Measurements from ENCODE around the gene SRRD.
A peak's percentile ranks its signal among the peaks of the same experiment; 100 is the strongest.

SRRD gene

DNA sequence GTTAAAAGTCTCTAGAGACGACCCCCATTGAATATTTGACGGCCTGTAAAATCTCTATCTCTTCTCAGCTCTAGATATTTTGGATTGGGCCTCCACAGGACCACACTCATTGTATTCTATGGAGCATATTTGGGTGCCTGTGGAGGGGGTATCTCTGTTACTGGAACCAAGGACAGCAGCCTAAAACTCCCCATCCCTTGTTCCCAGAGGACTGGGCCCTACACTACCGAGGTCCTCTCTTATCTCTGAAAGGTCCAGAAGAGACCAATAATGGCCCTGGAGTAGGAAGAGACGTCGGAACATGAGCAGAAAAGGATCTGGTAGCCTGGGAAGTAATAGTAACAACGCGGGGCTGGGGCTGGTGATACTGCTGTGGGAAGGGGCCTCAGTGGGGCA is 636 bp upstream of the SRRD start:
- Mint-ChIP-seq H3K4me3 (peak overlapping the region; percentile 96), H3K27me3 (ENCODE audit: low read depth) (no peaks in the 10 kb centered on the region), H3K9me3 (no peaks in the 10 kb centered on the region), H3K4me1 (ENCODE audit: low read depth) (peaks cover 58% of the 10 kb centered on the region), H3K36me3 (ENCODE audit: low read depth) (peaks cover 6% of the 10 kb centered on the region), H3K27ac (peak overlapping the region; percentile 87)

DNA sequence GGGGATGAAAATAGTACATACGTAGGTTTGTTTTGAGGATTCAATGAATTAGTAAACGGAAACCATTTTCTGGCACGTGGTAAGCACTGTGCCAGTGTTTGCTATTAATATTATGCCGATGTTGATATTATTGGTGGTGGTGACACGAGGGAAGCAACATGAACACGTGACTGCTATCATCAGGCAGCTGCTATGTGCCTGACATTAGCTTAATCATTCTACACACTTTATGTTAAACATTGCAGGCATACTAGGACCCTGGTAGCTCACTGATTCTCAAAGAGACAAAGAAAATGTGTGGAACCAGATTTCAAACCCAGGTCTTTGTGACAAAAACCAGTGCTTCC is 656 bp downstream of the SRRD start:
- H3K36me3 Mint-ChIP-seq (ENCODE audit: low read depth): peaks cover 16% of the 10 kb centered on the region
- peak overlapping the region; percentile 87 for H3K27ac Mint-ChIP-seq
- H3K4me3 Mint-ChIP-seq: peak overlapping the region; percentile 96
- H3K4me1 Mint-ChIP-seq (ENCODE audit: low read depth): peaks cover 53% of the 10 kb centered on the region
- no peaks in the 10 kb centered on the region for H3K9me3 Mint-ChIP-seq
- no peaks in the 10 kb centered on the region for H3K27me3 Mint-ChIP-seq (ENCODE audit: low read depth)

DNA sequence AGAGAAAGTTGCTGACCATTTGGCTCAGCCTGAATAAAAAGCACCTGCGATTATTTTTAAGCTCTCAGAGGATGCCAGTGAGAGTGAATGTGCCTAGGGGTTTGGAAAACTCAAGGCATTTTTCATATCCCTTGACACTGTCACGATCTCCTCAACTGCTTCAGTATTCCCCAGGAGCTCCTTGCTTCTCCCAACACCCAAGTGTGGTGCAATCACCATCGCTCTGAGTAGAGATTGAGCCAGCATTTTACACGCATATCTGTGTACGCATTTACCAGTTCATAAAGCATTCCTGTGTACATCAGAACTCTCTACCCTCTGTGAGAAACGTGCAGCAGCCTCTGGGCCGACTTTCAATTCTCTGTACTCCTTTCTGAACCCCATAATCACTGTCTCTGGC is 1.3 kb downstream of the SRRD start:
- no peaks in the 10 kb centered on the region for H3K27me3 Mint-ChIP-seq (ENCODE audit: low read depth)
- H3K27ac Mint-ChIP-seq: peak overlapping the region; percentile 47
- no peaks in the 10 kb centered on the region for H3K9me3 Mint-ChIP-seq
- peaks cover 15% of the 10 kb centered on the region for H3K36me3 Mint-ChIP-seq (ENCODE audit: low read depth)
- H3K4me1 Mint-ChIP-seq (ENCODE audit: low read depth): peaks cover 48% of the 10 kb centered on the region
- H3K4me3 Mint-ChIP-seq: peak overlapping the region; percentile 96

DNA sequence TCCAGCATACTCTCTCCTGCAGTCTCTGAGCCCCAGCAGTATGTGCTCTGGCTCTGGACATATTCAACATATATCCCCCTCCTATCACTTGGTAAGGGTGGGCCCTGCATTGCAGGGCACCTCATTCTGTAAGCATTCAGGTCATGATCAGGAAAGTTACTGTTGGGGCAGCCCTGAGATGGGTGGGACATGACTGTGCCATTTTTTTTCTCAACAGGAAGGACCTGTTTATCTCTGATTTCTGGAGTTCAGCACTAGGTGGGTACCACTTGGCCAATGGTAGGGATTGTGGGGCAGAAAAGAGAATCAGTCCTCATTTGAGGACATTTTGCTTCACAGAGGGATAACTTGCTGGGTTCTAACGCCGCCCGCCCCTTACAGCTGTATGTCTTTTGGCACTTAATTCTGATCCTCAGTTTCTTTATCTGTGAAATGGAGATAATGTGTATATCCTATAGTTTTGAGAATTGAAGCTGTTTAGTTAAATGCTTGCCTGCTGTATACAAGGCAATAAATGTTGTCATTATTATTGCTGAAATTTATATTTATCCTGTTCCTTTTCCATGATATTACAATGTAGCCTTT is 2.2 kb downstream of the SRRD start:
- no peaks in the 10 kb centered on the region for H3K27me3 Mint-ChIP-seq (ENCODE audit: low read depth)
- peaks cover 40% of the 10 kb centered on the region for H3K4me1 Mint-ChIP-seq (ENCODE audit: low read depth)
- peak overlapping the region; percentile 47 for H3K27ac Mint-ChIP-seq
- peaks cover 19% of the 10 kb centered on the region for H3K36me3 Mint-ChIP-seq (ENCODE audit: low read depth)
- no peaks in the 10 kb centered on the region for H3K9me3 Mint-ChIP-seq
- H3K4me3 Mint-ChIP-seq: peak overlapping the region; percentile 54

DNA sequence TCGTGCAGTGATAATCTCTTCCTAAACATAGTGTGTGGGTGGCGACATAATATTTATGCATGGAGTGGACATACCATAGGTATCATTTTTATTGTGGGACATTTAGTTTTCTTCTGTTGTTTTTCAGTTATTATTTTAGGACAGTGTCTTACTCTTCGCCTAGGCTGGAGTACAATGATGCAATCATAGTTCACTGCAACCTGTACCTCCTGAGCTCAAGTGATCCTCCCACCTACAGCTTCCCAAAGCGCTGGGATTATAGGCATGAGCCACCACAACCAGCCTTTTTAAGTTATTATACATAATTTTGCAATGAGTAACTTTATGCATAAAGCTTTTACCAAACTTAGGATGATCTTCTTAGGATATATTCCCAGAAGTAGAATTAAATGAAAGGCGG is 2.7 kb downstream of the SRRD start:
- Mint-ChIP-seq H3K27ac (no peak overlapping the region), H3K4me3 (no peak overlapping the region), H3K4me1 (ENCODE audit: low read depth) (peaks cover 35% of the 10 kb centered on the region), H3K36me3 (ENCODE audit: low read depth) (peaks cover 24% of the 10 kb centered on the region), H3K9me3 (no peaks in the 10 kb centered on the region), H3K27me3 (ENCODE audit: low read depth) (no peaks in the 10 kb centered on the region)

DNA sequence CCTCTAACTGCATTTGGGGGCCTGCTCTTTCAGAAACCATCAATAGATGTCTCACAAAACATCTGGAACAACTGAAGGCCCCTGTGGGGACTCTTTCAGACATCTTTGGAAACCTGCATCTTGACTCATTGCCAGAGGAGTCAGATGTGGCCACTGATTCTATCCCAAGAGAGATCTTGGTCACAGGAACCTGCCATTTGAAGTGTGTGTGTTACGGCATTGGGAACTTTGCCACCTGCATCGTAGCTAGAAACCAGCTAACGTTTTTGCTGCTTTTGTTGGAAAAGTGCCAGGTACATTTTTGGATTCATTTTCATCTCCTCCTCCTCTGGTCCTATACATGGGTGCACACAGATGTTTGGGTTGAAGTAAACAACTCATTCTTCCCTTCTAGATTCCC is 4.3 kb downstream of the SRRD start:
- Mint-ChIP-seq H3K27ac (no peak overlapping the region), H3K27me3 (ENCODE audit: low read depth) (no peaks in the 10 kb centered on the region), H3K36me3 (ENCODE audit: low read depth) (peaks cover 32% of the 10 kb centered on the region), H3K4me1 (ENCODE audit: low read depth) (peaks cover 21% of the 10 kb centered on the region), H3K4me3 (no peak overlapping the region), H3K9me3 (no peaks in the 10 kb centered on the region)

DNA sequence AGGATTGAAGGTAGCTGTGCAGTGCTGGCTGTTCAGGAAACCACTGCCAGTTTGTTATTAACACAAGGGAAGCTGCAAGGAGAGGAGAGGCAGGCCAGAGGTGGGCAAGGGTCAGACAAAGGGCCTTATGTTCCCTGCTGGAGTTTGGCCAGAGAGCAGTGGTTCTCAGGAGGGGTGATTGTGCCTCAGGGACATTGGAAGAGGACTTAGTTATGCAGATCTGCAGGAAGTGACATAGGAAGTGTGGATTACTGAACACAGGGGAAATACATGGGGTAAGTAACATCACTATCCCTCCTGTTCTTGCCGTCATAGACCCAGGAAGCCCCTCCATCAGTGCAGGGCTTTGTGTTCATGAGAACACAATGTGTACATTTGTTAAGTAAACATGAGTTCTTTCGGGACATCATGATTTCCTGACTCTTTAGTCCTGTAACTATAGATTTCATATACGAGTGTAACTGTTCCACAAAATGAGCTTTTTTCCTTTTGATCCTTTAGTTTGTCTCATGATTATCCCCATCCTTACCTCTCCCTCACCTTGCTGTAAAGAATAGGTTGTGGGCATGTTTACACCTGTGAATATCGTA is 5.9 kb downstream of the SRRD start:
- Mint-ChIP-seq H3K36me3 (ENCODE audit: low read depth) (peaks cover 46% of the 10 kb centered on the region), H3K27me3 (ENCODE audit: low read depth) (no peaks in the 10 kb centered on the region), H3K4me3 (no peak overlapping the region), H3K4me1 (ENCODE audit: low read depth) (peaks cover 23% of the 10 kb centered on the region), H3K9me3 (no peaks in the 10 kb centered on the region), H3K27ac (no peak overlapping the region)

DNA sequence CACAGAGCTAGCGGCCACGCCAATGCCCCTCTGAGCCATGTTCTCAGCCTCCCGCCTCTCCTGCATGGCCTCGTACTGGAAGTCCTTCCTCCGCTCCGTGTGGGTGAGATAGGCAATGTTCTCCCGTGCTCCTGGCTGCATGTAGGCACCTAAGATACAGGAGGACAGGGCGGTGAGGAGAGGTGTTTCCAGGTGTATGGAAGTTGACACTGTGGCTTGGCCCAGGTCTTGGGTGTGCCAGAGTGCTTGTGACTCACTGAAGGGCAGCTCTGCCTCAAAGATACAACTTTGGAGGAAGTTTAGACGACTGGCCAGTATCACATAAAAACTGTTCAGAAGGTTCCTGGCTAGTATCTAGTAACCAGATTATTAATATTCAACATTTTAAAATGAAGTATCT is 8.5 kb downstream of the SRRD start:
- Mint-ChIP-seq H3K27ac (no peak overlapping the region), H3K9me3 (no peaks in the 10 kb centered on the region), H3K36me3 (ENCODE audit: low read depth) (peaks cover 58% of the 10 kb centered on the region), H3K4me1 (ENCODE audit: low read depth) (peaks cover 11% of the 10 kb centered on the region), H3K27me3 (ENCODE audit: low read depth) (no peaks in the 10 kb centered on the region), H3K4me3 (no peak overlapping the region)

DNA sequence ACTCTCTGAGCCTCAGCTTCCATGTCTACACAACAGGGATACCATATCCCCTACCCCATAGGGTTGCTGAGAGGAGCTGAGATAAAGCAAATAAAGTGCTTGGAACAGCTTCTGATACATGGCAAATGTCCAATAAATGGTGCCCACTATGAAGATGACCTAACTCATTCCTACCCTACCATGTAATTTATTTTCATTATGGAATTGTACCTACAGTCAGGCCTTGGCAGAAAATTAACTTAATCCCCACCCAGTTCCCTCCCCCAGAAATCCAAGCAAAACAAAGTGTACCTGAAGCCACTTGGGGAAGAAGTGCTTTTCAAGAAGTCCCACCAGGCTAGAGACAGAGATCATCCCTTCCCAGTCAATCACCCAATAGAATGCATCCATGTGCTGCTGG is 10.8 kb downstream of the SRRD start:
- Mint-ChIP-seq H3K36me3 (ENCODE audit: low read depth) (peaks cover 54% of the 10 kb centered on the region), H3K4me3 (no peak overlapping the region), H3K27ac (peak overlapping the region; percentile 20), H3K27me3 (ENCODE audit: low read depth) (no peaks in the 10 kb centered on the region), H3K4me1 (ENCODE audit: low read depth) (peaks cover 8% of the 10 kb centered on the region), H3K9me3 (no peaks in the 10 kb centered on the region)

DNA sequence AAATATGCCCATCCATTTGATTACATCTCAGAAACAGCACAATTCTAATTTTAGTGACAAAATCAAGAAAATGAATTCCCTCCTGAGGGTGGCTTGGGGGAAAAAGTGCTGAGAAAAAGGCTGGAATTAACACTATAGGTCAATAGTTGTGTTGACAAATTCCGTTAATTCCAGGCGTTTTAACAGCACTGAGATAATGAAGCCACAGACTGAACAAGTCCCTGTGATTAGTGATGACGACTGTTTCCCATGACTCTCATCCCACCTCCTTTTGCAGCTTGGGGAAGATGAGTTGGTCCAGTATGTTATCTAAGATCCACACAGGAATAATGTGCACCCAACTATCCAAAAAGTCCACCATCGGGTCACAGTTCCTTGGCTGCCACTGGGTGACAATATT is 12.8 kb downstream of the SRRD start:
- no peak overlapping the region for H3K27ac Mint-ChIP-seq
- no peak overlapping the region for H3K4me3 Mint-ChIP-seq
- peaks cover 11% of the 10 kb centered on the region for H3K4me1 Mint-ChIP-seq (ENCODE audit: low read depth)
- H3K27me3 Mint-ChIP-seq (ENCODE audit: low read depth): no peaks in the 10 kb centered on the region
- no peaks in the 10 kb centered on the region for H3K9me3 Mint-ChIP-seq
- peaks cover 57% of the 10 kb centered on the region for H3K36me3 Mint-ChIP-seq (ENCODE audit: low read depth)

DNA sequence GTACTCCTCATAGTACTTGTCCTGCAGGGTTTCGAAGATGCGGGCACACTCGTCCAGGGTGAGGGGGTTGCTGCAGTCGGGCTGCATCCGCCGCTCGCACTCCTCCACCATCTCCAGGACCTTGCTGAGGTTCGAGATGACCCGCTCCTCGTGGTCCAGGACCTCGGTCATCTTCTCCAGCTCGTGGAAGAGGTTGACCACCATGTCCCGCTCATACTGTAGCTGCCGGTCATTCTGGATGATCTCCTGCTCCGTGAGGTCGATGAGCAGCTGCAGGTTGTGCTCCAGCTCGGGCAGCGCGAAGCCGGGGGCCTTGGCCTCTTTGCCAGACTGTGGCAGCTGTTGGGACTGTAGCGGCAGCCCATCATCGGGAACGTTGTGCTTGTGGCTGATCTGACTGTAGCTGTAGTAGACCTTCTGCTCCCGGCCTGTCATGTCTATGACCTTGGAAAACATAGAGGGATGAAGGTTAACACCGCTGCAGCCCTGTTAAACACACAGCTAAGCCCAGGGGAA is 15.6 kb downstream of the SRRD start:
- Mint-ChIP-seq H3K27me3 (ENCODE audit: low read depth) (no peaks in the 10 kb centered on the region), H3K9me3 (no peaks in the 10 kb centered on the region), H3K36me3 (ENCODE audit: low read depth) (peaks cover 60% of the 10 kb centered on the region), H3K4me3 (no peak overlapping the region), H3K27ac (no peak overlapping the region), H3K4me1 (ENCODE audit: low read depth) (peaks cover 24% of the 10 kb centered on the region)

DNA sequence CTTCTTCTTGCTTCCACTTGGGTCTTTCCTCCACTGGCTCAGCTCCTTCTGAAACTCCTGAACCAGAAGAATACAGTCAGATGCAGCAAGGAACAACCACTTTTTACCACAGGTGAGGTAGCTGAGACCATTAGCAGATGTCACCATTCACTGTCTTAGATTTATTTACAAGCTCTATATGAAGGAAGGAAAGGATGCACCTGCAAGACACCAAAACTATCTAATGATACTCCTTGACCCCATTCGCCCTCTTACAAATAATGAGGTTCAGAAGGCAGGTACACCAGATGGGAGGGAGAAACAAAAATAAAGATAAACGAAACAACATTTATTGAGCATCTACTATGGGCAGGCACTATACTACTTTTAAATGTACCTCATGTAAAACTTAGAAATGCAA is 18.3 kb downstream of the SRRD start:
- no peaks in the 10 kb centered on the region for H3K27me3 Mint-ChIP-seq (ENCODE audit: low read depth)
- H3K9me3 Mint-ChIP-seq: no peaks in the 10 kb centered on the region
- H3K36me3 Mint-ChIP-seq (ENCODE audit: low read depth): peaks cover 67% of the 10 kb centered on the region
- H3K27ac Mint-ChIP-seq: no peak overlapping the region
- peaks cover 26% of the 10 kb centered on the region for H3K4me1 Mint-ChIP-seq (ENCODE audit: low read depth)
- no peak overlapping the region for H3K4me3 Mint-ChIP-seq

DNA sequence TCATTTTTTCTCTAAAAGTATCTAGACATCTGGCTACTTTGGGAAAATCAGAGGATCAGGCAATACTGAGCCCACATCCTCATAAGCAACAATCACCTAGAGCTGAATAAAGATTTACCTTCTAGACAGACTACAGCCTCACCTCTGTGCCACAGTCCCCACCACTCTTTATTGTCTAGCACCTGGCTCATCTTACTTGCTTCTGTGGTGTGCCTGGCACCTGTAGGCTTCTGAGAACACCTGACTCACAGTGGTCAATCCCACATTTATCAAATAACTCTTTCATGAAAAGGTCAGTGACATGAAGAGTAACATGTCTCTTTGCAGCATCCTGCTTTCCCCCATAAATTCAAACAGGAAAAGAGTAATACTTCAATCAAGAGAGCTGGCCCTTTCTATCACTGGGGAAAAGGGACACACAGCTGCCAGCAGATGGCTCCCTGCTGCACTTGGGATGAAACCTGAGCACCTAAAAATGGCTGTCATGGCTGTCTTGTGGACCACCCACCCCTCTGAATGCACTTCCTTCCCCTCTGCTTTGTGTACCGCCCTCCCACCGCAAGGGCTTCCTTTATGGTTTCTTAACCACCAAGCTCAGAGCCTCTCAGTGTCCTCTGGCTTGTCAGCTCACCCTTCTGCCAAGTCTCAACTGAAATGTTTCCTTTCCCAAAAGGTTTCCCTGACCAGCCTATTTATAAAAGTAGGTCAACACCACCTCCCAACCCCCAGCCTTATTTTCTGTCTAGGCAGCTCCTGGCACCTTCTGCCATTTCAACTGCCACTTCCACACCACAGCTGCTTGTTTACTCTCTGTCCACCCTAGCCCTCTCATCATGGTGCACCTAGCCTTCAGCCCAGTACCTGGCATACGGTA is 19.2 kb downstream of the SRRD start:
- Mint-ChIP-seq H3K36me3 (ENCODE audit: low read depth) (peaks cover 60% of the 10 kb centered on the region), H3K27me3 (ENCODE audit: low read depth) (no peaks in the 10 kb centered on the region), H3K27ac (peak overlapping the region; percentile 75), H3K9me3 (no peaks in the 10 kb centered on the region), H3K4me3 (peak overlapping the region; percentile 58), H3K4me1 (ENCODE audit: low read depth) (peaks cover 26% of the 10 kb centered on the region)

DNA sequence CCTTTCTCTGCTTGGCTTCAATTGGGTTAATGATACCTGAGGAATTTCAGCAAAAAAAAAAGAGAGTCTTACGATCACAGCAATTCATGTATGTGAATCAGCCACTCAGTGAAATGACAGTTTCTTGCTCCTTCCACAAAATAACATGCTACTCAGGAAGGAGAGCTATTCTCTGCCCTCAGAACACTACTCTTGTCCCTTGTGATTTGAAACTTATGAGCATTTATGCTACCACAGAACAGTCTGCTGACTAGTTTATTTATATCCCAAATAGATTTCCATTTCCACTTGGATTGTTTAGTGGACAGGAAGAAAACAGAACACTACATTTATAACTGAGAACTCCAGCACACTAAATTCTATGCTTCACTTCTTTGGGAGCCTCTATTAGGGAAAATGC is 20.1 kb downstream of the SRRD start:
- H3K9me3 Mint-ChIP-seq: no peaks in the 10 kb centered on the region
- no peaks in the 10 kb centered on the region for H3K27me3 Mint-ChIP-seq (ENCODE audit: low read depth)
- peak overlapping the region; percentile 75 for H3K27ac Mint-ChIP-seq
- H3K36me3 Mint-ChIP-seq (ENCODE audit: low read depth): peaks cover 58% of the 10 kb centered on the region
- peaks cover 26% of the 10 kb centered on the region for H3K4me1 Mint-ChIP-seq (ENCODE audit: low read depth)
- no peak overlapping the region for H3K4me3 Mint-ChIP-seq

DNA sequence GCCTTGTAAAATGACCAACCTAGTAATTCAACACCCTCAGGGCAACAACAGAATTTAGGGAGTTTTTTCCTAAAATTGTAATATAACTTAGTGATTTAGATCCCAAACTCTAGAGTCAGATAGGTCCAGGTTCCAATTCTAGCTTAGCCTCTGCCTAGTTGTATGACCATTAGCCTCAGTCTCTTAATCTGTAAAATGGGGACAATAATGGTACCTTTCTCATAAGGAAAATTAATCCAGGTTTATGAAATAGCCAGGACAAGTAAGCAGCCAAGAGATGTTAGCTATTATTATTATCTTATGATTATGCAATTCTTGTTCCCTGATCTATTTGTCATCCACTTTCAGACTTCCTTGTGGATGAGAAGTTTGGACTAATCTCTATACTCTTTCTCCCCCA is 24.5 kb downstream of the SRRD start:
- Mint-ChIP-seq H3K27ac (no peak overlapping the region), H3K4me1 (ENCODE audit: low read depth) (peaks cover 39% of the 10 kb centered on the region), H3K27me3 (ENCODE audit: low read depth) (no peaks in the 10 kb centered on the region), H3K36me3 (ENCODE audit: low read depth) (peaks cover 53% of the 10 kb centered on the region), H3K4me3 (no peak overlapping the region), H3K9me3 (no peaks in the 10 kb centered on the region)

Data from T-helper 1 cell treated with Interleukin-12 subunit alpha and Interleukin-12 subunit beta and Interleukin-4 antibody, amounts not matched to agents 30 μg/mL and 1 μg/mL, for 36 hours (primary cell).